WERI-Rb-1 (cell line): ENCODE measurements around the gene GGCX.

Experiments used
- DNase-seq: peaks from one replicate; pipeline ENCODE4 v3.0.0-alpha.2; 2020
- H3K27ac ChIP-seq: fragments of 250-450 bp; sonication (Bioruptor Pico); 2 replicates; pipeline ENCODE4 v1.5.1; 2020; ENCODE audit warnings: mild to moderate bottlenecking, moderate library complexity
- H3K27me3 ChIP-seq: fragments of 250-450 bp; sonication (Bioruptor Pico); 2 replicates; pipeline ENCODE4 v1.5.1; 2021; ENCODE audit warnings: mild to moderate bottlenecking, low read depth, moderate library complexity; ENCODE audit not compliant: insufficient read depth, severe bottlenecking
- H3K36me3 ChIP-seq: fragments of 250-450 bp; sonication (Bioruptor Pico); 2 replicates; pipeline ENCODE4 v1.5.1; 2020; ENCODE audit warnings: mild to moderate bottlenecking, moderate library complexity
- H3K4me3 ChIP-seq: 2 replicates; pipeline ENCODE4 v1.5.1; 2011; ENCODE audit warnings: low read depth, mild to moderate bottlenecking, control low read depth, low read length
- H3K9me3 ChIP-seq: fragments of 250-450 bp; sonication (Bioruptor Pico); 2 replicates; pipeline ENCODE4 v1.5.1; 2021; ENCODE audit warnings: mild to moderate bottlenecking, moderate library complexity; ENCODE audit not compliant: severe bottlenecking
- TF ChIP-seq, protein P1 (sequence below): IDR thresholded peaks from 2 replicates; pipeline ENCODE4 v1.5.1; 2011; ENCODE audit warnings: low read depth, mild to moderate bottlenecking, control low read depth, inconsistent platforms, low read length

GGCX gene

DNA sequence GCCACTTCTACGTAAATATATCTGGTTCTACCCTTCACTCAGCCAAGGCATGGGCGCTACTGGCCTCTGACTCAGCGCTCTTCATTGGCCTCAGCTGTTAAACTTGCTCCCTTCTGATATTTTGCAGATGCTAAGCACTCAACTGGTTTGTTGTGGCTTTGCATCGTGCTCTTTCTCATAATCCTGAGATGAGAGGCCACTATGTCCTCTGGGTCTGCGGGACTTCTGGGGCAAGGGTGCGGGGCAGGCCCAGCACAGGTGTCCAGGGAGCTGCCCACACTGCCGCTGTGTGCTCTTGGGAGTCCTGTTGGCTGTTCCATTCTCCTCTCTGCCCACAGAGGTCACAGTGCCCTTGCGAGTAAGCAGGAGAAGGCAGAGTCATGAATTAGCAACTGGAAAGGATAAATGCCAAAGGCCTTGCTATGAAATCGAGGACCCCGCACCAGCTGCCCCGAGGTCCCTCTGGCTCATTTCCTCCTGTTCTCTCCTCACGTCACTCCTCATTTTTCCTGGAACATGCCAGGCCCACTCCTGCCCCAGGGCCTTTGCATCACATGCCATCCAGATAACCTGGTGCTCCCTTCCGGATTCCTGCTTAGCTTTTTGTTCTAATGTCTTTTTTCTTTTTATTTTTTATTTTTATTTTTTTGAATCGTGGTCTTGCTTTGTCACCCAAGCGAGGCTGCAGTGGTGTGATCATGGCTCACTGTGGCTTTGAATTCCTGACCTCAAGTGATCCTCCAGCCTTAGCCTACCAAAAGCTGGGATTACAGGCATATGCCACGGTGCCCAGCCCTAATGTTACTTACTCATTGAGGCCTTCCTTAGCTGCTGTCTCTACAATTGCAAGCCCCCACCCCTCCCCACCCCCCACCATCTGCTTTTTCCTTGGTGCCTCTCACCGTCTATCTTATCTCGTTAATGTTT, 57.2 kb downstream of the GGCX start:
- Histone ChIP-seq H3K27me3 (no peaks in the 10 kb centered on the region), H3K27ac (peak overlapping the region; percentile 86), H3K9me3 (no peaks in the 10 kb centered on the region), H3K4me3 (no peak overlapping the region), H3K36me3 (no peaks in the 10 kb centered on the region)
- TF ChIP-seq, protein P1, sequence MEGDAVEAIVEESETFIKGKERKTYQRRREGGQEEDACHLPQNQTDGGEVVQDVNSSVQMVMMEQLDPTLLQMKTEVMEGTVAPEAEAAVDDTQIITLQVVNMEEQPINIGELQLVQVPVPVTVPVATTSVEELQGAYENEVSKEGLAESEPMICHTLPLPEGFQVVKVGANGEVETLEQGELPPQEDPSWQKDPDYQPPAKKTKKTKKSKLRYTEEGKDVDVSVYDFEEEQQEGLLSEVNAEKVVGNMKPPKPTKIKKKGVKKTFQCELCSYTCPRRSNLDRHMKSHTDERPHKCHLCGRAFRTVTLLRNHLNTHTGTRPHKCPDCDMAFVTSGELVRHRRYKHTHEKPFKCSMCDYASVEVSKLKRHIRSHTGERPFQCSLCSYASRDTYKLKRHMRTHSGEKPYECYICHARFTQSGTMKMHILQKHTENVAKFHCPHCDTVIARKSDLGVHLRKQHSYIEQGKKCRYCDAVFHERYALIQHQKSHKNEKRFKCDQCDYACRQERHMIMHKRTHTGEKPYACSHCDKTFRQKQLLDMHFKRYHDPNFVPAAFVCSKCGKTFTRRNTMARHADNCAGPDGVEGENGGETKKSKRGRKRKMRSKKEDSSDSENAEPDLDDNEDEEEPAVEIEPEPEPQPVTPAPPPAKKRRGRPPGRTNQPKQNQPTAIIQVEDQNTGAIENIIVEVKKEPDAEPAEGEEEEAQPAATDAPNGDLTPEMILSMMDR: no peak
- DNase-seq: peak; percentile 85

DNA sequence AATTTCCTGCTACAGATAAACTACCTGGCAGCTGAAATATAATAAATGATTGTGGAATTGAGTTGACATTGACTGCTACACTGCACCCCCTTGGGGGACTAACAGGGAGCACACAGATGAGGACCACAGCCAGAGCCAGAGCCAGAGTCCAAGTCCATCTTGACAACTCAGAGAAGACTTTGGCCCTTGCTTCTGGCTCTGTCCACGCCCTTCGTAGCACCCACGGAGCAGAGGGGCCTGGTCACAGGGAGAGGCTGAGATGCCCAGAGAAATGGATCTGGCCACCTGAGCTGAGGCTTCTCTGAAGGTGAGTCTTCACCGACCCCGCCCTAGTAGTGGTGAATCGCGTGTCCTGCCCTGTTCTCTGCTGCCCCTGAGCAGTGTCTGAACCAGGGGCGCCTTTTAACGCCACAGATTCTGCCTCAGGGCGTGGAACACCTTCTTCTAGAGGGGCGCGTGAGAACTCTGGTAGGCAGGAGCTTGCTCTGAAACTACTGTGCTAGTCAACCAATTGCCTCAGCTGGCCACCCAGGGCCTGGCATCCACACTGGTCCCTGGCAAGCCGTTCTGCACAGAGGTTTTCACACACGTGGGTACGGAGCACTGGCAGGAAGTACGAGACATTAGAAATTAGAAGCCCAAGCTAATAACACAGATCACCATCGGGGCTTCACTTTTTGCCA, 58.0 kb downstream of the GGCX start:
- no peak for DNase-seq
- H3K27ac ChIP-seq: peak overlapping the region; percentile 86
- no peaks in the 10 kb centered on the region for H3K27me3 ChIP-seq
- TF ChIP-seq, protein P1: 0 out of 2 replicates have a peak, but pooled peaks have one; percentile 12
- no peaks in the 10 kb centered on the region for H3K9me3 ChIP-seq
- H3K4me3 ChIP-seq: no peak overlapping the region
- H3K36me3 ChIP-seq: no peaks in the 10 kb centered on the region

DNA sequence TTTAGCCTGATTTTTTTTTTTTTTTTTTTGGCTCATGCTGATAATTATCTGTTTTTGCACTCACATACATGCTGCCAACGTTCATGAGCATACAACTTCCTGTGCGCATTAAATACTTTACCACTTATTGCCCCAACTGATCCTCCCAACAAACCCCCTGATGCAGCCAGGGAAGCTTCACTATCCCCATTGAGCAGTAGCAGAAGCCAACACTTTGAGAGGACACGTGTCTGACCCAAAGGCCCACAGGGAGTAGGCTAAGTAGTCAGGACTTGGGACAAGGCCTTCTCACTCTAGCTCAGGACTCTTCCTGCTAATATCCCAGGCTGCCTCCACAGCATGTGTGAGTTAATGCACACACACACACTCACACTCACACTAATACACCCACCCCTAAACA, 58.6 kb downstream of the GGCX start:
- no peak for DNase-seq
- Histone ChIP-seq H3K27me3 (no peaks in the 10 kb centered on the region), H3K27ac (no peak overlapping the region), H3K9me3 (no peaks in the 10 kb centered on the region), H3K36me3 (no peaks in the 10 kb centered on the region), H3K4me3 (no peak overlapping the region)
- TF ChIP-seq, protein P1: no peak

DNA sequence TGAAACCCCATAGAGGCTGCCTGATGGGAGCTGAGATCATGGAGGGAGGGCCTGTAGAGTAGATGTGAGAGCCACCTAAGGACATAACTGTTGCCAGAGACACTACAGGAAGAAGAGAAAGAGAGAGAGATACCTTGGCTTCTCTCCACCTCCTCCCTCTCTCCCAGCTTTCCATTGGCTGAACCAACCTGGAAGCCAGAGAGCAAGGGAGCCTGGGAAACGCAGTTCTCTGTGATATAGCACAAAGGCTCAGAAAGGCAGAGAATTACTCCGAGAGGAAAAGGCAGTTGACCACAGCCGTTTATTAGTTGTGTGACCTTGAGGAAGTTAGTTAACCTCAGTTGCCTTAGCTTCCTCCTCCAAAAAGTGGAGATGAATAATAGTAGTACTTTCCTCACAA, 60.0 kb downstream of the GGCX start:
- no peak for DNase-seq
- Histone ChIP-seq H3K27ac (no peak overlapping the region), H3K36me3 (no peaks in the 10 kb centered on the region)

DNA sequence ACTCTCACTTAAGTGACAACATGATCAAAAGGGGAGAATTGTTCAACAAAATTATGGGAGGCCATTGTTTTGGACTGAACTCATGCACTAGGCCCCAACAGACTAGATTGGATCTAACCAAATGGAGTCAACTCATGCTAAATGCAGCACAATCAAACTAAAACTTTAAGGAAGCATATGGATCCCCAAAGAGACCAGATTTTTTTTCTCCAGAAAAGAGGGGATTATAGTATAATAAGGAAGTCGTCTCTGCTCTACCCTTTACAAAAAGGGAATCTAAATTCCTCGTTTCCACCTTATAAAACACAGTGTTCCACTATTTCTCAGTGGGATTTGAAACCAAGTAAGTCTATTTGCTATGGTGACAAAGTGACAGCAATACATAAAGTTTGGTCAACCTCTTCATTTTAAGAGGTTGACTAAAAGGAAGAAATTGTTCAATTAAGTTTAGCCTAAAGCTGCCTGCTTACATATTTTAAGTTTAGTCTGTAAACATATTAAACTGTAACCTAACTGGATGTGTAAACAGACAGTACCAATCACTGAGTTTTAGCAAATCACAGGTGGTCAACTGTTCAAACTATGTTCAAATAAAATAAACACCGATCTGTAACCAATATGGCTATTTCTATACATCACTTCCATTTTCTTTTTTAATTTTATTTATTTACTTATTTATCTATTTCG, 63.2 kb downstream of the GGCX start:
- no peak for DNase-seq
- Histone ChIP-seq H3K4me3 (no peak overlapping the region), H3K27ac (no peak overlapping the region), H3K27me3 (no peaks in the 10 kb centered on the region), H3K9me3 (no peaks in the 10 kb centered on the region), H3K36me3 (no peaks in the 10 kb centered on the region)
- TF ChIP-seq, protein P1: no peak

More for the DNA sequence above, 60.0 kb downstream of the GGCX start:
- TF ChIP-seq, protein P1: no peak
- no peaks in the 10 kb centered on the region for H3K27me3 ChIP-seq
- H3K9me3 ChIP-seq: no peaks in the 10 kb centered on the region
- no peak overlapping the region for H3K4me3 ChIP-seq
